Kidney epithelial cell (primary cell): ENCODE measurements around the gene ST14. TPM values are rescaled to one million over a fixed set of nuclear protein-coding genes. Genes with fewer than 3 reads are reported as not detected.

Source experiments
- DNase-seq: peaks from one replicate; pipeline ENCODE4 v3.0.0-alpha.2; 2010; ENCODE audit warnings: low read depth
- H3K27me3 ChIP-seq: 2 replicates; pipeline ENCODE4 v1.6.0; 2011; ENCODE audit warnings: low read length; ENCODE audit not compliant: control insufficient read depth, insufficient read depth
- H3K36me3 ChIP-seq: 2 replicates; pipeline ENCODE4 v1.5.1; 2011; ENCODE audit warnings: low read length; ENCODE audit not compliant: control insufficient read depth, insufficient read depth
- H3K4me3 ChIP-seq: 2 replicates; pipeline ENCODE4 v1.5.1; 2011; ENCODE audit warnings: low read depth, mild to moderate bottlenecking, control low read depth, low read length
- total RNA-seq: library from RNA; depleted of rRNA; stranded (reverse); fragments of >200 nt; gene quantifications from 2 replicates; pipeline ENCODE4 v1.2.3, GENCODE V29; 2015
- TF ChIP-seq, protein P1 (sequence below): IDR thresholded peaks from 2 replicates; pipeline ENCODE4 v1.5.1; 2011; ENCODE audit warnings: mild to moderate bottlenecking, moderate library complexity, low read length, control low read depth, inconsistent platforms; ENCODE audit not compliant: insufficient read depth, poor library complexity, severe bottlenecking

ST14 gene
- total RNA-seq, 1 donor from 2014 or later: 93.0 TPM

DNA sequence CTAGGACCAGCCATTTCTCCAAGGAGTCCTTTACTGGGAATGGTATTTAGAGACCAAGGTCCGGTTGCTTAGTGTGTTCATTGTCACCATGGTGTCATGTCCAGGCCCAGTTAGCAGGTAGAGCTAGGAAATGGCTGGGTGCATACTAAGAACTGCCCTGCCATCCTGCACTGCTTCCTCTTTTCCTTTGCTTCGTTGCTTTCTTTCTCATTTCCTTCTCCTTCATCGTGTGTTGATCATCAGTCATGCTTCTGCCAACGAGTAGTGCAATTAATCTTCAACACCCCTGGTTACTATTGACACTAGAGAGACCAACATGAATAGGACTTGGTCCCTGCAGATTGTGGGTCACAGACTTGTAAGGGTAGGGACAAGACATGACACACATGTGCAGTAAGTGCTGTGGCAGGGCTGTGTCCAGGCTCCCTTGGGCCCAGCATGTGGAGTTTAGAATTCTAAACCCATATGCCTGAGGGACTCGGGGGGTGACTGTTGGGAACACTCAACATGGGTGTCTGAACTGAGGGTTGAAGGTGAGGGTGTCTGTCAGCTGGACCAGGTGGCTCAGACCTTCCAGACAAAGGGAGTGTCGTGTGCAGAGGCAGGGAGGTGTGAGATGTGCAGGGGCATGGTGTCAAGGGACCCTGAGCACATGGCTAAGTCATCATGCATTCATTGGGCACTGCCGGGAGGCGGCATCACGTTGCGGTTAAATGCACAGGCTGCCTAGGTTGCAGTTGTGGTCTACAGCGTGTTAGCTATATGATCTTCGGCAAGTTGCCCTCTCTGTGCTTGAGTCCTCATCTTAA is 42.6 kb downstream of the ST14 start:
- Histone ChIP-seq H3K36me3 (no peaks in the 10 kb centered on the region), H3K4me3 (no peak overlapping the region), H3K27me3 (no peaks in the 10 kb centered on the region)
- no peak for DNase-seq
- TF ChIP-seq, protein P1, sequence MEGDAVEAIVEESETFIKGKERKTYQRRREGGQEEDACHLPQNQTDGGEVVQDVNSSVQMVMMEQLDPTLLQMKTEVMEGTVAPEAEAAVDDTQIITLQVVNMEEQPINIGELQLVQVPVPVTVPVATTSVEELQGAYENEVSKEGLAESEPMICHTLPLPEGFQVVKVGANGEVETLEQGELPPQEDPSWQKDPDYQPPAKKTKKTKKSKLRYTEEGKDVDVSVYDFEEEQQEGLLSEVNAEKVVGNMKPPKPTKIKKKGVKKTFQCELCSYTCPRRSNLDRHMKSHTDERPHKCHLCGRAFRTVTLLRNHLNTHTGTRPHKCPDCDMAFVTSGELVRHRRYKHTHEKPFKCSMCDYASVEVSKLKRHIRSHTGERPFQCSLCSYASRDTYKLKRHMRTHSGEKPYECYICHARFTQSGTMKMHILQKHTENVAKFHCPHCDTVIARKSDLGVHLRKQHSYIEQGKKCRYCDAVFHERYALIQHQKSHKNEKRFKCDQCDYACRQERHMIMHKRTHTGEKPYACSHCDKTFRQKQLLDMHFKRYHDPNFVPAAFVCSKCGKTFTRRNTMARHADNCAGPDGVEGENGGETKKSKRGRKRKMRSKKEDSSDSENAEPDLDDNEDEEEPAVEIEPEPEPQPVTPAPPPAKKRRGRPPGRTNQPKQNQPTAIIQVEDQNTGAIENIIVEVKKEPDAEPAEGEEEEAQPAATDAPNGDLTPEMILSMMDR: no peak

DNA sequence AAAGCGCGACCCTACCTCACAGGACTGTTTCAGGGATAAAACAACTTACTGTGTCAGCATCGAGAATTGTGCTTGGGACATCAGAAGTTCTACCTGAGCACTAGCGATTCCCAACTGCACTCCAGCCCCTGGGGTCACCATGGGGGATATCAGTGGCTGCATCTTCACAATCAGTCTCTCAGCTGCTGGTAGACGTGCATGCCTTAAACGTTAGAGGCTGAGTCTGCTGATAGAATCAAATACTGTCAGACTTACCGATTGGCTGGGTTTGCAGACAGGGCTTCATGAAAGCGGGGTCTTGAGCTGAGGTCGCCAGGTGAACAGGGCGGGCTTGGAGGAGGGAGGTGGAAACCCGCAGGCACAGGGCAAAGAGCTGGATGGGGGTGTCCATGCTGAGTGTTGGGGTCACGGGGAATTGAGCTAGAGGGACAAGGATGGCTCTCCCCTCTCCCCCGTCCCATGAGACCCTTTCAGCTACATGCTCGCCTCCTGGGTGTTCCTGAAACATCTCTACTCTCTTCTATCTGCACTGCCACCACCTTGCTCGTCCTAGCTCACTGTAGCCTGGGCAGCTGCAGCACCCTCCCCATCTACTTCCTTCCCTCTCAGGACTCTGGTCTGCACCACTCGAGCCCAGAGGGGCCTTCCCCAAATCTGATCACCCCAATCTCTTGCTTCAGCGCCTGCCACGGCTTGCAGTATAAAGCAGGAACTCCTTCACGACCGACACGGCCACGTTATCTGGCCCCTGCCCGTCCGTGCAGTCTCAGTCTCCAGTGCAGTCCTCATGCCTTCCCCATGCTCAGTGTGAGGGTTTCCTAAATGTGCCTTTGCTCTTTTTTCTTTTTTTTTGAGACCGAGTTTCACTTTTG is 43.5 kb downstream of the ST14 start:
- no peaks in the 10 kb centered on the region for H3K36me3 ChIP-seq
- TF ChIP-seq, protein P1: no peak

DNA sequence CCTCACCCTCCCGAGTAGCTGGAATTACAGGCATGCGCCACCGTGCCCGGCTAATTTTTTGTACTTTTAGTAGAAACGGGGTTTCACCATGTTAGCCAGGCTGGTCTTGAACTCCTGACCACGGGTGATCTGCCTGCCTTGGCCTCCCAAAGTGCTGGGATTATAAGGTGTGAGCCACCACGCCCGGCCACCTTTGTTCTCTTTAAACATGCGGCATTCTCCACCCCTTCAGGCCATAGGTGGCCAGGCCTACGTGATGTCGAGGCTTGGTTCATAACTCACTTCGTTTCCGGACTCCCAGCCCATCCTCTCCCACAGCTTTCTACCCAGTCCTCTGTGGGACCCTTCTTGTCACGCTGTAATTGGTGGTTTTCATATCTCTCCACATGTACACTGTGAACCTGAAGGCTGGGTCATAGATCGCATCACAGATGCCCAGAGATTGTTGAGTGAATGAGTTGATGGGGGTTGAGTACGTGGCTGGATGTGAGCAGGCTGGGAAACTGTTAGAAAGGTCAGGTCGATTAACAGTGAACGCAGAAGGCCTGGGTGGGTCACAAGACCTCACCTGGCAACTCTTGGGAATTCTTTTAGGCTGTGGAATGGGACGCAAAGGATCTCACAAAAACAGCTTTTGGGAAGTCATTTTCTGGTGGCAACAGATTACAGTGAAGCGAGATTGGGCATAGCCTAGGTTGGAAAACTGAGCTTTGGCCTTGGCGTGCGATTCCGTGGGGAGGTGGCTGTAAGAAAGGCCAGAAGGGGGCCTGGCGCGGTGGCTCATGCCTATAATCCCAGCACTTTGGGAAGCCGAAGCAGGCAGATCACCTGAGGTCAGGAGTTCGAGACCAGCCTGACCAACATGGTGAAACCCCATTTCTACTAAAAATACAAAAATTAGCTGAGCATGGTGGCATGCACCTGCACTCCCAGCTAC is 44.5 kb downstream of the ST14 start:
- H3K36me3 ChIP-seq: no peaks in the 10 kb centered on the region

More for the DNA sequence above, 43.5 kb downstream of the ST14 start:
- DNase-seq: no peak
- H3K4me3 ChIP-seq: no peak overlapping the region
- H3K27me3 ChIP-seq: no peaks in the 10 kb centered on the region

DNA sequence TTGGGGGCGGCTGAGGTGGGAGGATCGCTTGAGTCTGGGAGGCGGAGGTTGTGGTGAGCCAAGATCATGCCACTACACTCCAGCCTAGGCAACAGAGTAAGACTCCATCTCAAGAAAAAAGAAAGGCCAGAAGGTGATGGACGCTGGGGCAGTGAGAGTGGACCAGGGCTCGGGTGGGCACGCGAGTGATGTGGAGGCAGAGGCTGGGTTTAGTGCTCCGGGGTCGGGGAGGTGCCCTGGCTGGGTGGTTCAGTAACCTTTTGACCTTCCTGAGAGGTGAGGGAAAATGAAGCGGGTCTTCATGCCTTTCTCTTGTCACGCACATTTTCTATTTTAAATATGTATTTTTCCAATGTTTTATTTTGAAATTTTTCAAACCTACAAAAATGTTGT is 45.1 kb downstream of the ST14 start:
- peaks cover 10% of the 10 kb centered on the region for H3K27me3 ChIP-seq
- DNase-seq: no peak
- no peaks in the 10 kb centered on the region for H3K36me3 ChIP-seq
- TF ChIP-seq, protein P1: no peak
- no peak overlapping the region for H3K4me3 ChIP-seq

More for the DNA sequence above, 44.5 kb downstream of the ST14 start:
- TF ChIP-seq, protein P1: no peak
- no peak overlapping the region for H3K4me3 ChIP-seq
- no peak for DNase-seq
- H3K27me3 ChIP-seq: peaks cover 4% of the 10 kb centered on the region

DNA sequence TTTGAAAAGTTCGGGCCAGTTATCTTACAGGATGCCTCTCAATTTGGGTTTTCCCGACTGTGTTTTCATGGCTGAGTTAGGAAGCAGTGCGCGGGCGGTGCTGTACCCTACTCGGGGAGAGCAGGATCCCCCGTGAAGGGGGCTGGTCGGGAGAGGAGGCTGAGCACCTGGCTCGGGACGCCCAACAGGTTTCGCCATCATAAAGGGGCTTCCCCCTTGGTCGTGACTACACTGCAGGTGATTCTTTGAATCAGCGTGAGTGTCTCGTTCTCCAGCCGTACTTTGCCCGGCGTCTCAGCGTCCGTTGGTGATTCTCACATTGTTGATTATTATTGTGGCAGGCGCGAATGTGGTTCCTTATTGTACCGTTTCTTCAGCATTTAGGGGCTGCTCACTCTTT is 46.6 kb downstream of the ST14 start:
- DNase-seq: no peak
- no peaks in the 10 kb centered on the region for H3K36me3 ChIP-seq
- TF ChIP-seq, protein P1: no peak
- peaks cover 18% of the 10 kb centered on the region for H3K27me3 ChIP-seq
- H3K4me3 ChIP-seq: no peak overlapping the region
